ENCODE data around the gene PTPRM. TPM values are rescaled to one million over a fixed set of nuclear protein-coding genes. Genes with fewer than 3 reads are reported as not detected.

Gene PTPRM
- total RNA-seq, 1 experiment from 2014 or later: 1.6 TPM

- ATAC-seq (no peak), DNase-seq (ENCODE audit: low read depth, low spot score) (no peak)
- no TSS peak for BruUV-seq (replicated peaks)
- Histone ChIP-seq H3K4me3 (ENCODE audit: low read depth in 2 of 2, low read length in 2 of 2) (no peak overlapping the region), H3K36me3 (ENCODE audit: control insufficient read depth, insufficient read depth, low read length) (no peaks in the 10 kb centered on the region), H3K9me3 (ENCODE audit: control insufficient read depth, insufficient read depth, low read depth, low read length) (no peaks in the 10 kb centered on the region), H3K27ac (ENCODE audit: low read length) (no peak overlapping the region), H3K27me3 (ENCODE audit: control insufficient read depth, insufficient read depth, low read length) (peaks cover 8% of the 10 kb centered on the region), H3K4me1 (ENCODE audit: control insufficient read depth, insufficient read depth, low read length) (no peaks in the 10 kb centered on the region)
- CTCF ChIA-PET: no interaction called here
- POLR2A ChIA-PET: no interaction called here
- intact Hi-C loops (cut with micrococcal nuclease; ENCODE audit: unreplicated experiment) (loop anchor here (10.0 kb wide), 1 partner anchor 65 kb away; no protein-coding TSS in a partner anchor), in situ Hi-C loops (cut with HindIII; ENCODE audit: low pct_unique_long_range_greater_than_20kb, low sequenced_read_pairs) (no loop called here)
- TF ChIP-seq SIN3A (IDR thresholded peaks at IDR 0.05; ENCODE audit: borderline replicate concordance, insufficient read depth, low read depth, low read length): no peak
- no peak for TF ChIP-seq CTCF (IDR thresholded peaks at IDR 0.05)
- no peak for TF ChIP-seq TCF7L2 (IDR thresholded peaks at IDR 0.05; ENCODE audit: low read depth, low read length)
Measured at GRCh38 chr18:8380006-8380405, 812.9 kb downstream of the PTPRM start.

GRCh38 chr18:8380926-8381325 is 813.8 kb downstream of the PTPRM start:
- BruUV-seq (replicated peaks): no TSS peak
- in situ Hi-C loops (cut with HindIII; ENCODE audit: low pct_unique_long_range_greater_than_20kb, low sequenced_read_pairs) (no loop called here), intact Hi-C loops (cut with micrococcal nuclease; ENCODE audit: unreplicated experiment) (loop anchor here (10.0 kb wide), 1 partner anchor 64 kb away; no protein-coding TSS in a partner anchor)
- TF ChIP-seq POLR2AphosphoS5 (IDR thresholded peaks at IDR 0.05; ENCODE audit: low read depth, low read length) (no peak), CTCF (IDR thresholded peaks at IDR 0.05) (no peak), SIN3A (IDR thresholded peaks at IDR 0.05; ENCODE audit: borderline replicate concordance, insufficient read depth, low read depth, low read length) (no peak), TCF7L2 (IDR thresholded peaks at IDR 0.05; ENCODE audit: low read depth, low read length) (no peak)
- TF ChIP-seq, protein P1, sequence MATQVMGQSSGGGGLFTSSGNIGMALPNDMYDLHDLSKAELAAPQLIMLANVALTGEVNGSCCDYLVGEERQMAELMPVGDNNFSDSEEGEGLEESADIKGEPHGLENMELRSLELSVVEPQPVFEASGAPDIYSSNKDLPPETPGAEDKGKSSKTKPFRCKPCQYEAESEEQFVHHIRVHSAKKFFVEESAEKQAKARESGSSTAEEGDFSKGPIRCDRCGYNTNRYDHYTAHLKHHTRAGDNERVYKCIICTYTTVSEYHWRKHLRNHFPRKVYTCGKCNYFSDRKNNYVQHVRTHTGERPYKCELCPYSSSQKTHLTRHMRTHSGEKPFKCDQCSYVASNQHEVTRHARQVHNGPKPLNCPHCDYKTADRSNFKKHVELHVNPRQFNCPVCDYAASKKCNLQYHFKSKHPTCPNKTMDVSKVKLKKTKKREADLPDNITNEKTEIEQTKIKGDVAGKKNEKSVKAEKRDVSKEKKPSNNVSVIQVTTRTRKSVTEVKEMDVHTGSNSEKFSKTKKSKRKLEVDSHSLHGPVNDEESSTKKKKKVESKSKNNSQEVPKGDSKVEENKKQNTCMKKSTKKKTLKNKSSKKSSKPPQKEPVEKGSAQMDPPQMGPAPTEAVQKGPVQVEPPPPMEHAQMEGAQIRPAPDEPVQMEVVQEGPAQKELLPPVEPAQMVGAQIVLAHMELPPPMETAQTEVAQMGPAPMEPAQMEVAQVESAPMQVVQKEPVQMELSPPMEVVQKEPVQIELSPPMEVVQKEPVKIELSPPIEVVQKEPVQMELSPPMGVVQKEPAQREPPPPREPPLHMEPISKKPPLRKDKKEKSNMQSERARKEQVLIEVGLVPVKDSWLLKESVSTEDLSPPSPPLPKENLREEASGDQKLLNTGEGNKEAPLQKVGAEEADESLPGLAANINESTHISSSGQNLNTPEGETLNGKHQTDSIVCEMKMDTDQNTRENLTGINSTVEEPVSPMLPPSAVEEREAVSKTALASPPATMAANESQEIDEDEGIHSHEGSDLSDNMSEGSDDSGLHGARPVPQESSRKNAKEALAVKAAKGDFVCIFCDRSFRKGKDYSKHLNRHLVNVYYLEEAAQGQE (IDR thresholded peaks at IDR 0.05; ENCODE audit: insufficient read depth in 1 of 2, low read depth in 2 of 2, low read length in 1 of 2): no peak
- ChIA-PET CTCF (no interaction called here), POLR2A (no interaction called here)
- ATAC-seq (no peak), DNase-seq (ENCODE audit: low read depth, low spot score) (no peak)
- Histone ChIP-seq H3K27ac (ENCODE audit: low read length) (no peak overlapping the region), H3K27me3 (ENCODE audit: control insufficient read depth, insufficient read depth, low read length) (peaks cover 8% of the 10 kb centered on the region), H3K4me3 (ENCODE audit: low read depth in 2 of 2, low read length in 2 of 2) (no peak overlapping the region), H3K36me3 (ENCODE audit: control insufficient read depth, insufficient read depth, low read length) (no peaks in the 10 kb centered on the region), H3K4me1 (ENCODE audit: control insufficient read depth, insufficient read depth, low read length) (no peaks in the 10 kb centered on the region), H3K9me3 (ENCODE audit: control insufficient read depth, insufficient read depth, low read depth, low read length) (no peaks in the 10 kb centered on the region)

Data from Panc1 (cell line).